Measurements from ENCODE around the gene SDF4.
"Not testable (repeated sequence)": the region's sequence is repeated elsewhere in the genome, so short reads cannot be mapped to it uniquely, and the experiment has no call there.

Gene SDF4

GRCh38 chr1:1198423-1199140, 33.2 kb downstream of the SDF4 start:
- no peak for DNase-seq (ENCODE audit: low spot score)

DNA sequence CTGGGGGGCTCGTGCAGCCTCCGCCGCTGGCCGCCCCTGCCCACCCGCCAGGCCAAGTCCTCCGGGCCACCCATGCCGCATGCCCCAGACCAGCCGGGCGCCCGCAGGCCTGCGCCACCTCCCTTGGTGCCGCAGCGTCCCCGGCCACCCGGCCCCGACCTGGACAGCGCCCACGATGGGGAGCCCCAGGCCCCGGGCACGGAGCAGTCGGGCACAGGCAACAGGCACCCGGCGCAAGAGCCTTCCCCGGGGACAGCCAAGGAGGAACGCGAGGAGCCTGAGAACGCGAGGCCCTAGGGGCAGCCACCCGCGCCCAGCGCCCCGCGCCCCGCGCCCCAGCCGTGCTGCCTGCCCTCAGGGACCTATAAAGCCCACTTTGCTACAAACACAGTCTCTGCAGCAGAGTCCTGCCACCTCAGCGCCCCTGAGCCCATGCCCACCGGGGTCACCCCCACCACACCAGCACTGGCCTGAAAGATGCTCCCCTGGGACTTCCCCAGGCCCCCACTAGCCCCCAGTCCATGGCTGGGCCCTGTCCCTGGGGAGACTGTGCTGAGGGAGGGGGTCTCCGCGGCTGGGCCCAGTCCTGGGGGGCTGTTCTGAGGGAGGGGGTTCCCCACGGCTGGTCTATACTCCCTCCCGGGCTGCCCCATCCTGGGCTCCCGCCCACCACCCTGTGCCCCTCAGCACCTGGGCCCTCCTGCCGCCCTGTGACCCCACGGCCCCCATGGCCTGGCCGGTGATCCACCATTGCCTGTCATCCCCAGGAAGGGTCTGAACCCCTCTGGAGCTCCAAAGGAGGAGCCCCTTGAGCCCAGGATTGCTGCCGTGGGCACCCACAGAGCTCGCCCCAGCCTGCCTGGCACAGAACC, 34.0 kb downstream of the SDF4 start:
- DNase-seq (ENCODE audit: low spot score): no peak

GRCh38 chr1:1197188-1197500, 34.7 kb downstream of the SDF4 start:
- DNase-seq (ENCODE audit: low spot score): no peak

DNA sequence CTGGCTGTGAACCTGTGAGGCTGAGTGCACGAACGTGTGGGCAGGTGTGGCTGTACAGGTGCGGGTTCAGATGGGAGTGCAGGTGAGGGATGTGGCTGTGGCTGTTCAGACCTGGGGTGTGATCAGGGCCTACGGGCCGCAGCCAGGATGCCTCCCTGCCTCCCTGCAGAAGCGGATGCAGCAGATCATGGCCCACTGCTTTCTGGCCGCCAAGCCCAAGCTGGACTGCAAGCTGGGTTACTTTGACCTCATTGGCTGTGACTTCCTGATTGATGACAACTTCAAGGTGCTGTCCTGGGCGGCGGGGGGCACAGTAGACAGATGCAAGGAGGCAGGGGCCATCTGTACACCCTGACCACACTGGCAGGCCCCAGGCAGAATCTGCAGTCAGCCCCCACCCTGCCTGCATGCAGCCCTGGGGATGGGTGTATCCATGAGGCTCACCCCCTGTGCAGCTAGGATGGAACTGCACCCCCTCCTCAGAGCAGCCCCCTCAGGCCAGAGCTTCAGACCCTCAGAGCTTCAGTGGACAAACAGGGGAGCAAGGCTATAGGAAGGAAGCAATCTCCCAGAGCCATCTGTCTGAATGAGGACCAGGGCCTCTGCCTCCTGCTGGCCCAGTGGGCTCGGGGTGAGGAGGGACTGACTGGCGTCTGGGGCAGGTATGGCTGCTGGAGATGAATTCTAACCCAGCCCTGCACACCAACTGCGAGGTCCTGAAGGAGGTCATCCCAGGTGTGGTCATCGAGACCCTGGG, 35.2 kb downstream of the SDF4 start:
- DNase-seq (ENCODE audit: low spot score): no peak

- not testable (repeated sequence) for DNase-seq (ENCODE audit: low spot score)
These were observed 36.1 kb downstream of the SDF4 start for GRCh38 chr1:1195726-1196125.

GRCh38 chr1:1194723-1195122, 37.1 kb downstream of the SDF4 start:
- no peak for DNase-seq (ENCODE audit: low spot score)

DNA sequence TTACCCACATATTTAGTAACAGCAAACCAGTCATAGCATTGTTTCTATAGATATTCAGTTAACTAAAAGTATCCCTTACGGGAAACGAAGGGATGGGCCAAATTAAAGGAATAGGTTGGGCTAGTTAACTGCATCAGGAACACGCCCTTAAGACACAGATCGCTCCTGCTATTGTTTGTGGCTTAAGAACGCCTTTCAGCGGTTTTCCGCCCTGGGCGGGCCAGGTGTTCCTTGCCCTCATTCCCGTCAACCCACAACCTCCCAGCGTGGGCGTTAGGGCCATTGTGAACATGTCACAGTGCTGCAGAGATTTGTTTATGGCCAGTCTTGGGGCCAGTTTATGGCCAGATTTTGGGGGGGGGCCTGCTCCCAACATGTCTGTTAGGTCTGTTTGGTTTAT, 40.1 kb downstream of the SDF4 start:
- DNase-seq (ENCODE audit: low spot score): no peak

DNA sequence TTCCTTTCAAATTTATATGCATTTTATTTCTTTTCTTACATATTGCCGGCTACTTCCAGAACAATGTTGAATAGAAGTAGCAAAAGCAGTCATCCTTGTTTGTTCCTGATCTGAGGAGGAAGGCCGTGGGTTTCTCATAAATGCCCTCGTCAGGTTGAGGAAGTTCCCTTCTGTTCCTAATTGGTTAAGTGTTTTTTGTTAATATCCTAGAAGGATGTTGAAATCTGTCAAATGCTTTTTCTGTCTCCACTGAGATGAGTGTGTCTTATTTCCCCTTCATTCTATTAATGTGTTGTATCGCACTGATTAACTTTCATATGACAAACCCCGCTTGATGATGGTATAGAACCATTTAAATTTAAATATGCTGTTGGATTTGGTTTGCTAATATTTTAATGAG, 42.7 kb downstream of the SDF4 start:
- no peak for DNase-seq (ENCODE audit: low spot score)

GRCh38 chr1:1187938-1188337, 43.9 kb downstream of the SDF4 start:
- DNase-seq (ENCODE audit: low spot score): no peak

- DNase-seq (ENCODE audit: low spot score): no peak
These were observed 46.6 kb downstream of the SDF4 start for GRCh38 chr1:1185101-1185765.

- DNase-seq (ENCODE audit: low spot score): no peak
These were observed 47.7 kb downstream of the SDF4 start for GRCh38 chr1:1183833-1184775.

DNA sequence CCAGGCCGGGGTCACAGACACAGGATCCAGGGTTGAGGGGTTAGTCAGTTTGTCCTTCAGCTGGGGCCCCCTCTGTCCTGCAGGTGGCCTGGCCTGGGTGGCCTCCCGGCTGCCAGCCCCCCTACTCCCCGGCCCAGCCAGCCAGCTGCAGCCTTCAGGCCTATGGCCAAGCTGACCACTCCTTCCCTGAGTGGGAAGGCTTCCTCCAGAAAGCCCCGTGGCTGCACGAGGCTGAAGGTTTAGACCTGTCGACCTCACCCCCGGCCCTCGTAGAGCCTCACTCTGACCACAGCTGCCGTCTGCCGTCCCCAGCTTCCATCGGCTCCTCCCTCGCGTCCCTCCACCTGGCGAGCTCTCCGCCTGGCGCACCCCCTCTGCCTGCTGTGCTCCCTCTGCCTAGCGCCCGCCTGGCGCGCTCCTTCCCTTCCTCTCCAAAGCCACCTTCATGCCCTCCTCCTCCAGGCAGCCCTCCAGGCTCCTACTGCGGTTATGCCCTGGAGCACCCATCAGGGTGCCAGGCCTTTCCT, 48.5 kb downstream of the SDF4 start:
- DNase-seq (ENCODE audit: low spot score): no peak

- DNase-seq (ENCODE audit: low spot score): no peak
These were observed 49.1 kb downstream of the SDF4 start for GRCh38 chr1:1182491-1183220.

DNA sequence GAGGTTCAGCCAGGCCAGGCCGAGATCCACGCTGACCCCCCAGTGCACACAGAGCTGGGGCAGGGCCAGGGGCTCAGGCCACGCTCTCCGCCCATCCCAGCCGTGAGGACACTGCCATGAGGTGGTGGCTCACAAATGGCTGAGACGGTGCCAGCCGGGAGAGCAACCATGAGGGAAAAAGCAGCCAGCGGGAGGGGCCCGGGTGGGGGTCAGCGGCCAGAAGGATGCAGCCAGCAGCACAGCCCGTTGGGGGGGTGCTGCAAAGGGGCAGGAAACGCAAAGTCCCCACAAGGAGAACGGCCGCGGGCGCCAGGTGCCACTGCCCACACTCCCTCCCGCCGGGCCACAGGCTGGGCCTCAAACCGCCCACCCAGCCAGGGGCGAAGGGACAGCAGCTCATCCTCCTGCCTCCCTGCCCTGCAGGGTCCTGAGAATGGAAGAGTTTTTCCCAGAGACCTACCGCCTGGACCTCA, 49.8 kb downstream of the SDF4 start:
- DNase-seq (ENCODE audit: low spot score): no peak

- DNase-seq (ENCODE audit: low spot score): no peak
These were observed 50.5 kb downstream of the SDF4 start for GRCh38 chr1:1181129-1181937.

- DNase-seq (ENCODE audit: low spot score): no peak
These were observed 51.6 kb downstream of the SDF4 start for GRCh38 chr1:1179983-1180861.

DNA sequence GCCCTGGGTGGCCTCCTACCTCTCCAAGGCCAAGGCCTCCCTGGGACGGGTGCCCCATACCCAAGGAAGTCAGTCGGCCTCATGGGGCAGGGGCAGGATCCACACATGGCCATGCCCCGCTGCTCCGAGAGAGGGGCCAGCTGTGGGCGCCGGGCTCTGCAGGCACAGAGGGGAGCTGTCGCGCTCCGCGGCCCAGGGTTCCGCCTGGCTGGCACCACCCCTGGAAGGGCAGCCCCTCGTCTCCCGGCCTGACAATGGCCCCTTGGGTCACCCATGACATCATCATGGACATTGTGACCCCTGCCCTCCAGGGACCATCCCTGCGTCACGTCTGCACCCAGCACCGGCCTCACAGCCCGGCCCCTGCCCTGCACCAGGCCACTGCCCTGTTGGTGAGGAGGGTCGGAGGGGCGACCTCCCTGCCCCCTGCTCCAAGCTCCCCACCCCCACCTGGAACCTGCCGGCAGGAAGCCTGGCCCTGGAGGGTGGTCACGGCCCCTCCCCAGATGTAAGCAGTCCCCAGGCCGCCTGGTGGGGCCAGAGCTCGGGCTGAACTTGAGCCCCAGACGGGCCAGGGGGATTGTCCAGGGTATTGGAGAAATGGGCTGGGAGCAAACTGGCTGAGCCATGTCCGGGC, 52.3 kb downstream of the SDF4 start:
- DNase-seq (ENCODE audit: low spot score): no peak
